Mesendoderm (in vitro differentiated cells): ENCODE data around the gene LMF2.

ENCODE experiments used
- DNase-seq: peaks from one replicate; pipeline ENCODE4 v3.0.0; 2013
- H2AK5ac ChIP-seq: 2 replicates; pipeline ENCODE4 v1.6.1; 2013; ENCODE audit warnings: low read length, inconsistent platforms
- H2BK120ac ChIP-seq: 2 replicates; pipeline ENCODE4 v1.6.1; 2013; ENCODE audit warnings: low read depth, mild to moderate bottlenecking, low read length, moderate library complexity, mixed read lengths
- H2BK15ac ChIP-seq: replicated peaks from 2 replicates; pipeline ENCODE4 v1.6.1; 2013; ENCODE audit warnings: low read depth, mild to moderate bottlenecking, moderate library complexity
- H2BK5ac ChIP-seq: 2 replicates; pipeline ENCODE4 v1.6.1; 2013; ENCODE audit warnings: low read length, inconsistent platforms
- H3K18ac ChIP-seq: 2 replicates; pipeline ENCODE4 v1.6.1; 2013; ENCODE audit warnings: mild to moderate bottlenecking, low read length, mixed read lengths
- H3K23ac ChIP-seq: one replicate; pipeline ENCODE4 v1.6.1; 2013; ENCODE audit warnings: low read length
- H3K27ac ChIP-seq: 2 replicates; pipeline ENCODE4 v1.5.1; 2013; ENCODE audit warnings: low read depth, mild to moderate bottlenecking, inconsistent platforms, low read length, moderate library complexity
- H3K27me3 ChIP-seq: 2 replicates; pipeline ENCODE4 v1.6.1; 2013; ENCODE audit warnings: low read length, control low read depth, mild to moderate bottlenecking, inconsistent platforms; ENCODE audit not compliant: insufficient read depth, poor library complexity
- H3K36me3 ChIP-seq: 2 replicates; pipeline ENCODE4 v1.6.1; 2013; ENCODE audit warnings: low read length, inconsistent platforms; ENCODE audit not compliant: control insufficient read depth, insufficient read depth
- H3K4ac ChIP-seq: one replicate; pipeline ENCODE4 v1.6.1; 2013; ENCODE audit warnings: low read depth, mild to moderate bottlenecking, low read length, moderate library complexity
- H3K4me1 ChIP-seq: 2 replicates; pipeline ENCODE4 v1.6.1; 2013; ENCODE audit warnings: low read depth, low read length, inconsistent platforms; ENCODE audit not compliant: control insufficient read depth
- H3K4me2 ChIP-seq: 2 replicates; pipeline ENCODE4 v1.6.1; 2013; ENCODE audit warnings: low read length
- H3K4me3 ChIP-seq: 2 replicates; pipeline ENCODE4 v1.5.1; 2013; ENCODE audit warnings: mild to moderate bottlenecking, low read length
- H3K56ac ChIP-seq: one replicate; pipeline ENCODE4 v1.6.1; 2013; ENCODE audit warnings: low read length
- H3K79me1 ChIP-seq: 2 replicates; pipeline ENCODE4 v1.6.1; 2013; ENCODE audit warnings: low read length, inconsistent platforms
- H3K79me2 ChIP-seq: 2 replicates; pipeline ENCODE4 v1.6.1; 2013; ENCODE audit warnings: mild to moderate bottlenecking, low read length; ENCODE audit not compliant: control insufficient read depth, insufficient read depth
- H3K9ac ChIP-seq: 2 replicates; pipeline ENCODE4 v1.6.1; 2013; ENCODE audit warnings: low read length, inconsistent platforms
- H4K5ac ChIP-seq: one replicate; pipeline ENCODE4 v1.6.1; 2013; ENCODE audit warnings: low read length
- H4K8ac ChIP-seq: one replicate; pipeline ENCODE4 v1.6.1; 2013; ENCODE audit warnings: low read depth, mild to moderate bottlenecking, control low read depth, low read length, moderate library complexity
- WGBS: extraction: QIAGEN DNeasy Blood & Tissue Kit; methylation state at CpG from one replicate; pipeline ENCODE4 v1.1.7; 2013; ENCODE audit warnings: low lambda C conversion rate, missing lambda C conversion rate; ENCODE audit not compliant: insufficient coverage; ENCODE audit errors: extremely low coverage; 5-methylcytosine and 5-hydroxymethylcytosine counted together

The LMF2 gene

GRCh38 chr22:50529897-50530579 is 22.5 kb upstream of the LMF2 start, which contains the start of gene TYMP:
TYMP (minus strand) TSS chr22:50530012; CDS start chr22:50529709, 303 bp downstream.
- Histone ChIP-seq H3K4ac (no peak within 1 kb of the TSS), H3K23ac (no peak within 1 kb of the TSS), H3K9ac (peak within 1 kb of the TSS; percentile 26), H3K56ac (peak within 1 kb of the TSS; percentile 50), H3K4me1 (peaks cover 3% of the 10 kb centered on the region), H3K79me1 (no peaks in the 10 kb centered on the region), H2BK5ac (no peak within 1 kb of the TSS), H4K5ac (no peak within 1 kb of the TSS), H2AK5ac (no peak within 1 kb of the TSS), H3K18ac (no peak within 1 kb of the TSS), H3K27ac (no peak within 1 kb of the TSS), H3K79me2 (no peaks in the 10 kb centered on the region), H3K27me3 (peaks cover 23% of the 10 kb centered on the region), H3K36me3 (no peaks in the 10 kb centered on the region), H2BK15ac (no peak within 1 kb of the TSS), H3K4me2 (peak within 1 kb of the TSS; percentile 6), H4K8ac (no peak within 1 kb of the TSS), H3K4me3 (no peak within 1 kb of the TSS), H2BK120ac (no peak within 1 kb of the TSS)
- no peak for DNase-seq
- WGBS, result no CpG with 5 or more reads among the region's 92 CpGs

DNA sequence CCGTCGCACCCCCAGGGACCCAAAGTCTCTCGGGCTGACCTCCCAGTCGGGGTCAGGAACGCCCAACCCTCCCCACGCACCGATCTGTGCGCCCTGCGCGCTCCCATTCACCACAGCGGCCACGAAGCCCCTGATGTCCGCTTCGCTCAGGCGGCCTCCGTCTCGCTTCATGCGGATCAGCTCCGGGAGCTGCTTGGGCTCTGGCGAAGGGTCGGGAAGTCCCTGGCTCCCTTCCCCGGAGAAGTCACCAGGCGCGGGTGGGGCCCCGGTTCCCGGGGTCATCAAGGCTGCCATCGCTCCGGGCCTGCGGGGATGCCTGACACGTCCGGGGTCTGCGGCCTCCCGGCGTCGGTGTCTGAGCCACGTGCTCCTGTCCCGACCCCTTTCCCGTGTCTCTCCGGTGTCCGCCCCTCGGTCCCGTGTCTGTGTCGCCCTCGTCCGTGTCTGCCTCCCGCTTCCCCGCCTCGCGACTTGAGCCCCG is 22.0 kb upstream of the LMF2 start:
- Histone ChIP-seq H3K79me1 (no peaks in the 10 kb centered on the region), H3K27ac (no peak overlapping the region)

DNA sequence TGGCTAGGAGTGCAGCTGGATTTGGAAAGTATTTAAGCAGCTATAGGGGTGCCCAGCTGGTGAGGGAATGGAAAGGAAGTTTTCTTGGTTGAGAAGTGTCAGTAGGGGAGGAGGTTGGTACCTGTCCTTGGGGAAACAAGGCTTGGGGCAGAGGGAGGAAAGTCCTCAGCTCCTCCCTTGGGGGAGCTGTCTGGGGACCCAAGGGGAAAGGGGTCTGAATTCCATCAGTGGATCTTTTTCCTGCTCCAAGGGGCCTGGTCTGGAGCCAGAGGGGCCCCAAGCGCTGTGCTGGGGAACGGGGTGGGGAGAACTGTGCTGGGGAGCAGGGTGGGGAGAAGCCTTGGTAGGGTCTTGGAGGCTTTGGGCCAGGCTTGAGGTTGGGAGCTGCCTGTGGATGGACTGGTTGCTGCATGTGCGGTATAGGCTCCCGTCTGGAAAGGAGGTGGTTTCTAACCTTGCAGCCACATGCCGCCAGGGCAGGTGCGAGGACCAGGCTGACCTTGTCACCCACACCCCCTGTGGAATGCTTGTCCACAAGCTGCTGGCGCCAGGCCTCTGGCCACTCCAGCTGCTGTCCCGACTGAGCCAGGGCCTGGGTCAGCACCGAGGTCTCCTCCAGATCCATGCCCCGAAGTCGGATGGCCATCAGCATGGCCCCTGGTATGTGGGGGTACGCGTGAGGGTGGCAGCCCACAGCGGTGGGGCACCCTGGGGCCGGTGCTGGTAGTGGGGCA is 21.3 kb upstream of the LMF2 start:
- Histone ChIP-seq H3K9ac (no peak overlapping the region), H3K18ac (no peak overlapping the region), H2AK5ac (no peak overlapping the region), H3K4me2 (no peak overlapping the region), H2BK120ac (no peak overlapping the region), H3K27me3 (peaks cover 23% of the 10 kb centered on the region), H3K56ac (no peak overlapping the region), H3K36me3 (no peaks in the 10 kb centered on the region), H3K79me2 (no peaks in the 10 kb centered on the region), H3K79me1 (no peaks in the 10 kb centered on the region), H3K4me3 (no peak overlapping the region), H3K4ac (no peak overlapping the region), H3K23ac (no peak overlapping the region), H4K5ac (no peak overlapping the region), H4K8ac (no peak overlapping the region), H3K27ac (no peak overlapping the region), H2BK15ac (no peak overlapping the region), H2BK5ac (no peak overlapping the region), H3K4me1 (peaks cover 6% of the 10 kb centered on the region)
- no CpG with 5 or more reads among the region's 15 CpGs for WGBS
- no peak for DNase-seq

More for the DNA sequence above, 22.0 kb upstream of the LMF2 start:
- H2BK15ac ChIP-seq, result no peak overlapping the region
- no peak overlapping the region for H4K8ac ChIP-seq
- peaks cover 23% of the 10 kb centered on the region for H3K27me3 ChIP-seq
- H4K5ac ChIP-seq, result no peak overlapping the region
- no peaks in the 10 kb centered on the region for H3K36me3 ChIP-seq
- H3K4me3 ChIP-seq, result no peak overlapping the region
- no peak for DNase-seq
- H3K9ac ChIP-seq, result no peak overlapping the region
- H2BK120ac ChIP-seq, result no peak overlapping the region
- H3K4me1 ChIP-seq, result peaks cover 6% of the 10 kb centered on the region
- H2AK5ac ChIP-seq, result no peak overlapping the region
- H3K18ac ChIP-seq, result no peak overlapping the region
- H2BK5ac ChIP-seq, result no peak overlapping the region
- no peak overlapping the region for H3K23ac ChIP-seq
- H3K56ac ChIP-seq, result peak overlapping the region; percentile 25
- no peak overlapping the region for H3K4ac ChIP-seq
- no peaks in the 10 kb centered on the region for H3K79me2 ChIP-seq
- no CpG with 5 or more reads among the region's 50 CpGs for WGBS
- H3K4me2 ChIP-seq, result no peak overlapping the region

DNA sequence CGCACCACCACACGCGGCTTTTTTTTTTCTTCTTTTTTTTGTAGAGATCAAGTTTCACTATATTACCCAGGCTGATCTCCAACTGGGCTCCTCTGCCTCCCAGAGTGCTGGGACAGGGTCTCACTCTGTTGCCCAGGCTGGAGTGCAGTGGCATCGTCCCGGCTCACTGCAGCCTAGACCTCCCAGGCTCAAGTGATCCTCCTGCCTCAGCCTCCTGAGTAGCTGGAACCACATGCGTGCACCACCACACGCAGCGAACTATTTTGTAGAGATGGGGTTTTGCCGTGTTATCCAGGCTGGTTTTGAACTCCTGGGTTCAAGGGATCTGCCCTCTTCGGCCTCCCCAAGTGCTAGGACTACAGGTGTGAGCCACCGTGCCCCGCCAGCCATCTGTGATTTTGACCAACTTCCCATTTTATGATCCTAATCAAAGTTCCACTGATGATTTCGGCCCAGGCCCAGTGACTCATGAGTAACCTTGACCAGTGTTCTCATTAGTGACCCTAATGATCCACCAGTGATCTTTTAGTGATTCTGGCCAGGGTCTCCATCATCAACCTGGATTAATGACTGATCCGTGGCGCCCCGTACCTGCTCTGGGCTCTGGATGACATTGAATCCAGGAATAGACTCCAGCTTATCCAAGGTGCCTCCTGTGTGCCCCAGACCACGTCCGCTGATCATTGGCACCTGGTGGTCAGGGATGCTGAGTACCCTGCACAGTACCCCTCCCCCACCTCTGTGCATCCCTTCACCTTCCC is 20.6 kb upstream of the LMF2 start:
- Histone ChIP-seq H4K8ac (no peak overlapping the region), H2BK120ac (no peak overlapping the region), H4K5ac (no peak overlapping the region), H2BK5ac (no peak overlapping the region), H3K27me3 (peaks cover 23% of the 10 kb centered on the region), H3K36me3 (no peaks in the 10 kb centered on the region), H3K23ac (no peak overlapping the region), H3K4me1 (peaks cover 6% of the 10 kb centered on the region), H3K9ac (no peak overlapping the region), H3K79me1 (no peaks in the 10 kb centered on the region), H3K79me2 (no peaks in the 10 kb centered on the region), H2AK5ac (no peak overlapping the region), H3K27ac (no peak overlapping the region), H3K56ac (no peak overlapping the region), H3K18ac (no peak overlapping the region), H2BK15ac (no peak overlapping the region), H3K4ac (no peak overlapping the region), H3K4me3 (no peak overlapping the region), H3K4me2 (no peak overlapping the region)
- DNase-seq, result no peak
- no CpG with 5 or more reads among the region's 18 CpGs for WGBS

GRCh38 chr22:50526834-50527801 is 19.6 kb upstream of the LMF2 start:
- no peaks in the 10 kb centered on the region for H3K36me3 ChIP-seq
- no peak overlapping the region for H2BK5ac ChIP-seq
- no peaks in the 10 kb centered on the region for H3K79me1 ChIP-seq
- H2BK120ac ChIP-seq, result no peak overlapping the region
- H3K27me3 ChIP-seq, result peaks cover 21% of the 10 kb centered on the region
- peak overlapping the region; percentile 44 for H3K18ac ChIP-seq
- H3K79me2 ChIP-seq, result no peaks in the 10 kb centered on the region
- DNase-seq, result peak; percentile 79
- no peak overlapping the region for H2BK15ac ChIP-seq
- peak overlapping the region; percentile 61 for H3K4me2 ChIP-seq
- peak overlapping the region; percentile 83 for H3K9ac ChIP-seq
- no peak overlapping the region for H3K27ac ChIP-seq
- no peak overlapping the region for H3K23ac ChIP-seq
- peaks cover 6% of the 10 kb centered on the region for H3K4me1 ChIP-seq
- H3K4ac ChIP-seq, result no peak overlapping the region
- H4K8ac ChIP-seq, result no peak overlapping the region
- no peak overlapping the region for H2AK5ac ChIP-seq
- peak overlapping the region; percentile 94 for H3K56ac ChIP-seq
- H3K4me3 ChIP-seq, result peak overlapping the region; percentile 30
- no CpG with 5 or more reads among the region's 29 CpGs for WGBS
- no peak overlapping the region for H4K5ac ChIP-seq
